Psoas muscle (tissue), 8 donors: ENCODE results near the gene MYO7A. TPM values are rescaled to one million over a fixed set of nuclear protein-coding genes. Genes with fewer than 3 reads are reported as not detected.

Experiments used
- ATAC-seq, 4 donors: fragments of 200-7000 bp; cut with Tn5 transposase; one replicate each; pipeline ENCODE4 v1.9.1; 2020; ENCODE audit warnings: moderate library complexity in 3 of 4, mild to moderate bottlenecking in 2 of 4
- DNase-seq, 2 donors: peaks; one replicate each; pipeline ENCODE4 v3.0.0-alpha.2; 2020
- H3K27ac ChIP-seq: fragments of 200-600 bp; one replicate; pipeline ENCODE4 v1.8.0; 2022
- H3K27me3 ChIP-seq, 3 donors: fragments of 200-600 bp in 1 of 3; one replicate each; pipeline versions ENCODE4 v1.6.1 to v1.8.0; 2013 to 2022; ENCODE audit warnings: low read length in 2 of 3, mild to moderate bottlenecking in 2 of 3, moderate library complexity in 1 of 3; ENCODE audit not compliant: insufficient read depth in 3 of 3
- H3K36me3 ChIP-seq, 2 donors: fragments of 200-600 bp in 1 of 2; one replicate each; pipeline versions ENCODE4 v1.6.1 to v1.8.0; 2013 to 2022; ENCODE audit warnings: low read depth in 1 of 2, mild to moderate bottlenecking in 1 of 2, moderate library complexity in 1 of 2; ENCODE audit not compliant: insufficient read depth in 1 of 2
- H3K4me1 ChIP-seq: fragments of 200-600 bp; one replicate; pipeline ENCODE4 v1.8.0; 2022
- H3K4me3 ChIP-seq: fragments of 200-600 bp; one replicate; pipeline ENCODE4 v1.8.0; 2022; ENCODE audit warnings: mild to moderate bottlenecking
- H3K9me3 ChIP-seq: fragments of 200-600 bp; one replicate; pipeline ENCODE4 v1.8.0; 2022
- CTCF ChIP-seq: fragments of 200-600 bp; IDR thresholded peaks from one replicate; pipeline ENCODE4 v1.8.0; 2022; ENCODE audit warnings: antibody characterized with exemption
- WGBS, 3 donors: extraction: QIAGEN DNeasy Blood & Tissue Kit; methylation state at CpG; one replicate each; pipeline versions ENCODE4 v1.1.6 to v1.1.7; 2013; 5-methylcytosine and 5-hydroxymethylcytosine counted together
- intact Hi-C, 2 donors: fragments of 100-400 bp; cut with DNase I; formaldehyde crosslinking; loops; one replicate each; pipeline versions ENCODE4 v1.11.0 to v1.14.2; 2022
- polyA plus RNA-seq, 3 donors: library from polyadenylated mRNA; stranded (reverse); fragments of 200-250 nt; gene quantifications; one replicate each; pipeline ENCODE4 v1.2.3, GENCODE V29; 2013
- total RNA-seq, 4 donors: library from RNA; stranded (reverse); fragmentation: NEBNext Ultra II Directional in 2 of 4; extraction: Animal tissue kit (Norgen Biotek cat#: 25700) in 2 of 4; gene quantifications; one replicate each; pipeline versions ENCODE4 v1.2.1 to v1.2.4, GENCODE V29; 2021 to 2023
- donor health status: healthy with polysubstance abuse.
- donor health status: DM: no; HTN: no; CAD: no; lungs with moderate emphysema.
- donor health status: Bipolar disorder and iron deficiency.
- donor health status: healthy.
- donor health status: DM: yes; HTN: yes; CAD: no.
- donor health status: DM: no; HTN: no; CAD: no.
- donor health status: DM: no; HTN: no; CAD: no.
- donor health status: DM: yes; HTN: yes; CAD: no.

The MYO7A gene
- total and polyA plus RNA-seq, 7 donors: 0.62 to 3.0 (median 2.3) TPM

GRCh38 chr11:77154381-77155081, 26.5 kb downstream of the MYO7A start:
- Histone ChIP-seq H3K9me3 (no peaks in the 10 kb centered on the region), H3K27ac (no peak overlapping the region), H3K36me3 (no peaks in the 10 kb centered on the region), H3K27me3 (no peaks in the 10 kb centered on the region), H3K4me1 (peaks cover 6% of the 10 kb centered on the region), H3K4me3 (no peak overlapping the region)
- DNase-seq (peak; percentile 38 to 74), ATAC-seq (peak; percentile 56 to 86 (median 84))
- WGBS, 3 donors: 20 to 29% (median 23%) methylated on average over 8 to 10 of the region's 10 CpGs
- no peak for TF ChIP-seq CTCF
- intact Hi-C loops: no loop called here

- WGBS, 3 donors: 89 to 100% (median 97%) methylated on average over 3 of the region's 4 CpGs
- Histone ChIP-seq H3K4me3 (no peak overlapping the region), H3K36me3 (no peaks in the 10 kb centered on the region), H3K27ac (no peak overlapping the region), H3K9me3 (no peaks in the 10 kb centered on the region), H3K4me1 (peaks cover 6% of the 10 kb centered on the region), H3K27me3 (no peaks in the 10 kb centered on the region)
- intact Hi-C loops: no loop called here
- no peak for DNase-seq
- no peak for ATAC-seq
- no peak for TF ChIP-seq CTCF
These were observed 27.0 kb downstream of the MYO7A start for GRCh38 chr11:77155082-77155475.

GRCh38 chr11:77155556-77156130, 27.6 kb downstream of the MYO7A start:
- ATAC-seq: no peak
- no peak for TF ChIP-seq CTCF
- peaks cover 6% of the 10 kb centered on the region for H3K4me1 ChIP-seq
- intact Hi-C loops: no loop called here
- no peak for DNase-seq
- H3K4me3 ChIP-seq: no peak overlapping the region
- WGBS, 3 donors: 90 to 94% (median 92%) methylated on average over 13 of the region's 13 CpGs
- no peak overlapping the region for H3K27ac ChIP-seq
- no peaks in the 10 kb centered on the region for H3K36me3 ChIP-seq
- no peaks in the 10 kb centered on the region for H3K27me3 ChIP-seq
- H3K9me3 ChIP-seq: no peaks in the 10 kb centered on the region

GRCh38 chr11:77156396-77157195, 28.6 kb downstream of the MYO7A start:
- ATAC-seq (no peak), DNase-seq (no peak)
- peaks cover 6% of the 10 kb centered on the region for H3K4me1 ChIP-seq
- H3K27ac ChIP-seq: no peak overlapping the region
- H3K9me3 ChIP-seq: no peaks in the 10 kb centered on the region
- H3K27me3 ChIP-seq: no peaks in the 10 kb centered on the region
- intact Hi-C loops: no loop called here
- no peak overlapping the region for H3K4me3 ChIP-seq
- WGBS, 3 donors: 94 to 96% (median 94%) methylated on average over 22 to 26 of the region's 26 CpGs
- no peaks in the 10 kb centered on the region for H3K36me3 ChIP-seq
- TF ChIP-seq CTCF: no peak
